ENCODE results near the gene NPHP4. TPM values are rescaled to one million over a fixed set of nuclear protein-coding genes. Genes with fewer than 3 reads are reported as not detected.

The NPHP4 gene
- total RNA-seq, 6 experiments from 2014 or later, result 5.0 to 6.8 (median 6.0) TPM

DNA sequence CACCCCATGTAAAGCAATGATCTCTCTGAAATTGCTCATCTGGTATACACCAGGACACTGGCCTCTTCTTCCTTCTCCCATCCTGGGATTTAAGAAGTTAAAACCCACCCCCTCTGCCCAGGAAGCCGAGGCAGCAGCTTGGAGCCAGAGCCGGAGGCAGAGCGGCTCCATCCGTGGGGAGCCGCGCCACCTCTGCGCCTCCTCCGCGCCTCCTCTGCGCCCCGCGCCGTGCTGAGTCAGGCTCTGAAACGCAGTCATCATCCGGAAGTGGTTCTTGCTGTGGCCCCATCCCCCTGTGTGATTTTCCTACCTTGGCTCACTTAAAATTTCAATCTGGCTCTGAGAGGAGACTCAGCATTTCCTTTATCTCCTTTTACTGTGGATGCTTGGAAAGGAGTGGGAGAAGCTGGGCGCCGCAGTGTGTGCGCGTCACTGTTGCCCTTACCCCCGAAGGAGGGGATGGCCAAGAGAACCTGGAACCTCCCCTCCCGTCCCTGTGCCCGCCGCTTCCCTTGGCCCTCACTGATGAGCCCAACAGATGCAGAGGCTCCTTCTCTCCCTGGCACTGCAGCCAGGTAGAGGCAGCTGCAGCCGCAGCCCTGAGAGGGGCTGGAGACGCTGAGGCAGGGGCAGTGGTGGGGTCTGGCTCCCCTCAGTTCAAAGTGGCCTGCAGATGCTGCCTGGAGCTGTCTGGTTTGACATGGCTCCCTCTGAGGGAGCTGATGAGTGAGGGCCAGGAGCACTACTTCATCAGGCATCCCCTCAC, 15.3 kb upstream of the NPHP4 start:
- Mint-ChIP-seq H3K27ac (peak overlapping the region; percentile 78), H3K27me3 (ENCODE audit: insufficient read depth) (peaks cover 2% of the 10 kb centered on the region; the same call in 1 of the 2 replicates), H3K4me3 (no peak overlapping the region; the same call in 1 of the 2 replicates), H3K4me1 (ENCODE audit: low read depth) (peaks cover 12% of the 10 kb centered on the region), H3K9me3 (no peaks in the 10 kb centered on the region), H3K36me3 (ENCODE audit: low read depth) (0 out of 2 replicates have a peak, but pooled peaks cover 3% of the 10 kb centered on the region)
- DNase-seq, result peak; percentile 45
- TF ChIP-seq, protein P1, sequence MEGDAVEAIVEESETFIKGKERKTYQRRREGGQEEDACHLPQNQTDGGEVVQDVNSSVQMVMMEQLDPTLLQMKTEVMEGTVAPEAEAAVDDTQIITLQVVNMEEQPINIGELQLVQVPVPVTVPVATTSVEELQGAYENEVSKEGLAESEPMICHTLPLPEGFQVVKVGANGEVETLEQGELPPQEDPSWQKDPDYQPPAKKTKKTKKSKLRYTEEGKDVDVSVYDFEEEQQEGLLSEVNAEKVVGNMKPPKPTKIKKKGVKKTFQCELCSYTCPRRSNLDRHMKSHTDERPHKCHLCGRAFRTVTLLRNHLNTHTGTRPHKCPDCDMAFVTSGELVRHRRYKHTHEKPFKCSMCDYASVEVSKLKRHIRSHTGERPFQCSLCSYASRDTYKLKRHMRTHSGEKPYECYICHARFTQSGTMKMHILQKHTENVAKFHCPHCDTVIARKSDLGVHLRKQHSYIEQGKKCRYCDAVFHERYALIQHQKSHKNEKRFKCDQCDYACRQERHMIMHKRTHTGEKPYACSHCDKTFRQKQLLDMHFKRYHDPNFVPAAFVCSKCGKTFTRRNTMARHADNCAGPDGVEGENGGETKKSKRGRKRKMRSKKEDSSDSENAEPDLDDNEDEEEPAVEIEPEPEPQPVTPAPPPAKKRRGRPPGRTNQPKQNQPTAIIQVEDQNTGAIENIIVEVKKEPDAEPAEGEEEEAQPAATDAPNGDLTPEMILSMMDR (IDR thresholded peaks at IDR 0.05), result no peak

DNA sequence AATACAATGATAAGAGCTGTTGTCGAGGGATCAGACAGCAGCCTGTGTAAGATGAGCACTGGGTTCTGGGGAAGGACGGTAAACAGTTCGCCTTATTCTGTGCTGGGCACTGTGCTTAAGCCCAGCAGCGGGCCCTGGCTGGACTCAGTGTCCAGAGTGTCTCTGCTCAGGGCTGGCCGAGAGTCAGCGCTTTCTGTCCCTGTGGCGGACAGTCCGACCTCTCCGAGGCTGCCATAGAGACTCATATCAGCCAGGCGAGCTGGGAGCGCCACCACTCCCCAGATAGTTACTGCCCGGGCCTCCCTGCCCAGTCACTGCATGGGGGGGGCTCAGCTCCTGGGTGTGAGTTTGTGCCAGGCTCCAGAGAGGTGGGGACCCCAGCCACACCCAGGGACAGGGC, 14.7 kb upstream of the NPHP4 start:
- 0 out of 2 replicates have a peak, but pooled peaks cover 3% of the 10 kb centered on the region for H3K36me3 Mint-ChIP-seq (ENCODE audit: low read depth)
- TF ChIP-seq, protein P1 (IDR thresholded peaks at IDR 0.05), result no peak
- no peak for DNase-seq
- H3K27ac Mint-ChIP-seq, result peak overlapping the region; percentile 78
- no peak overlapping the region for H3K4me3 Mint-ChIP-seq
- peaks cover 2% of the 10 kb centered on the region; the same call in 1 of the 2 replicates for H3K27me3 Mint-ChIP-seq (ENCODE audit: insufficient read depth)
- H3K4me1 Mint-ChIP-seq (ENCODE audit: low read depth), result peaks cover 12% of the 10 kb centered on the region
- no peaks in the 10 kb centered on the region for H3K9me3 Mint-ChIP-seq

GRCh38 chr1:6005276-6005917, 13.2 kb upstream of the NPHP4 start:
- no peak for DNase-seq
- Mint-ChIP-seq H3K27ac (no peak overlapping the region), H3K9me3 (no peaks in the 10 kb centered on the region), H3K4me1 (ENCODE audit: low read depth) (peaks cover 12% of the 10 kb centered on the region), H3K36me3 (ENCODE audit: low read depth) (0 out of 2 replicates have a peak, but pooled peaks cover 3% of the 10 kb centered on the region), H3K27me3 (ENCODE audit: insufficient read depth) (no peaks in the 10 kb centered on the region), H3K4me3 (no peak overlapping the region)
- TF ChIP-seq, protein P1 (IDR thresholded peaks at IDR 0.05), result no peak

DNA sequence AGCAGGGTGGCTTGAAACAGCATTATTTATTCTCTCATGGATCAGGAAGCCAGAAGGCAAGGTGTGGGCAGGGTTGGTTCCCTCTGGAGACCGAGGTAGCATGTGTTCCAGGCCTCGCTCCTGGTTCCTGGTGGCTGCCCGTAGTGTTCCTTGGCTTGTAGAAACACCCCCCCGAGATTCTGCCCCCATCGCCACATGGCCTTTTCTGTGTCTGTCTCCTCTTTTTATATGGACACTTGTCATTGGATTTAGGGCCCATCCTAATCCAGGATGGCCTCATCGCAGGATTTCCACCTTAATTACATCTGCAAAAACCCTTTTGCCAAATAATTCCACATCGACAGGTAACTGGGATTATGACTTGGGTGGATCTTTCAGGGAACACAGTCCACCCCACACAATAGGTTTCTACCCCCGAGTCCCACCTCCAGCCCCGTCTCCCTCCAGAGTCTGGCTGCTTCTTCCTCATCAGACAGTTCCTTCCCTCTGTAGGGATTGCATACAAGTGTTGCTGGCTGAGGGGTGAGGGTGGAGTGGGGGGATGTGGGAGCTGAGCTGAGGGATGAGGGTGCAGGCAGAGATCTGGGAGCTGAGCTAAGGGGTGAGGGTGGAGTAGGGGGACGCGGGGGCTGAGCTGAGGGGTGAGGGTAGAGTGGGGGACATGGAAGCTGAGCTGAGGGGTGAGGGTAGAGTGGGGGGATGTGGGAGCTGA, 12.3 kb upstream of the NPHP4 start:
- DNase-seq, result no peak
- peaks cover 12% of the 10 kb centered on the region for H3K4me1 Mint-ChIP-seq (ENCODE audit: low read depth)
- H3K27me3 Mint-ChIP-seq (ENCODE audit: insufficient read depth), result no peaks in the 10 kb centered on the region
- H3K27ac Mint-ChIP-seq, result no peak overlapping the region
- TF ChIP-seq, protein P1 (IDR thresholded peaks at IDR 0.05), result no peak
- no peak overlapping the region for H3K4me3 Mint-ChIP-seq
- 0 out of 2 replicates have a peak, but pooled peaks cover 3% of the 10 kb centered on the region for H3K36me3 Mint-ChIP-seq (ENCODE audit: low read depth)
- H3K9me3 Mint-ChIP-seq, result no peaks in the 10 kb centered on the region

GRCh38 chr1:6003568-6004411, 11.6 kb upstream of the NPHP4 start:
- no peak overlapping the region for H3K27ac Mint-ChIP-seq
- H3K9me3 Mint-ChIP-seq, result no peaks in the 10 kb centered on the region
- TF ChIP-seq, protein P1 (IDR thresholded peaks at IDR 0.05), result no peak
- no peak for DNase-seq
- 0 out of 2 replicates have a peak, but pooled peaks cover 3% of the 10 kb centered on the region for H3K36me3 Mint-ChIP-seq (ENCODE audit: low read depth)
- H3K27me3 Mint-ChIP-seq (ENCODE audit: insufficient read depth), result no peaks in the 10 kb centered on the region
- H3K4me3 Mint-ChIP-seq, result no peak overlapping the region
- H3K4me1 Mint-ChIP-seq (ENCODE audit: low read depth), result peaks cover 12% of the 10 kb centered on the region
